CD4-positive, alpha-beta memory T cell (primary cell): ENCODE data around the gene HEMK1. TPM values are rescaled to one million over a fixed set of nuclear protein-coding genes. Genes with fewer than 3 reads are reported as not detected.

Source experiments
- CTCF ChIA-PET: fragments of 350-600 bp; sonication (Branson Sonifier 250); formaldehyde crosslinking; loops from one replicate; lab custom pipeline; 2021; ENCODE audit warnings: inconsistent platforms; ENCODE audit not compliant: partially characterized antibody; lab: Charles Lee
- POLR2A ChIA-PET: fragments of 350-600 bp; sonication (Branson Sonifier 250); formaldehyde crosslinking; loops from one replicate; lab custom pipeline; 2021; ENCODE audit not compliant: partially characterized antibody; lab: Charles Lee
- DNase-seq, 5 donors: peaks; one replicate each; pipeline versions ENCODE4 v3.0.0 to v3.0.0-alpha.2; 2020 to 2022; ENCODE audit warnings: mixed read lengths in 1 of 5
- H3K27ac ChIP-seq: one replicate; pipeline ENCODE4 v1.7.0; 2013; ENCODE audit warnings: low read depth, low read length
- H3K27me3 ChIP-seq: 2 replicates; pipeline ENCODE4 v1.7.0; 2013; ENCODE audit warnings: mild to moderate bottlenecking, low read length, moderate library complexity; ENCODE audit not compliant: insufficient read depth
- H3K36me3 ChIP-seq: 2 replicates; pipeline ENCODE4 v1.7.0; 2013; ENCODE audit warnings: mild to moderate bottlenecking, low read length, moderate library complexity; ENCODE audit not compliant: insufficient read depth
- H3K4me1 ChIP-seq: 2 replicates; pipeline ENCODE4 v1.7.0; 2013; ENCODE audit warnings: mild to moderate bottlenecking, low read length, moderate library complexity; ENCODE audit not compliant: insufficient read depth
- H3K4me3 ChIP-seq, 2 donors: one replicate each; pipeline ENCODE4 v1.7.0; 2013; ENCODE audit warnings: low read length in 2 of 2, mild to moderate bottlenecking in 1 of 2
- H3K9me3 ChIP-seq, 2 donors: one replicate each; pipeline ENCODE4 v1.7.0; 2013; ENCODE audit warnings: low read length in 2 of 2, control low read depth in 1 of 2; ENCODE audit not compliant: control insufficient read depth in 1 of 2
- H3K27ac Mint-ChIP-seq, 7 donors: one replicate each; pipeline ENCODE4 v1.8.0; 2020 to 2021; ENCODE audit warnings: mixed read lengths in 7 of 7, mild to moderate bottlenecking in 6 of 7, inconsistent platforms in 3 of 7, moderate library complexity in 3 of 7
- H3K27me3 Mint-ChIP-seq, 2 donors: one replicate each; pipeline ENCODE4 v1.8.0; 2020 to 2021; ENCODE audit warnings: mixed read lengths in 2 of 2
- H3K36me3 Mint-ChIP-seq, 2 donors: one replicate each; pipeline ENCODE4 v1.8.0; 2020 to 2021; ENCODE audit warnings: mixed read lengths in 2 of 2, inconsistent platforms in 1 of 2, mild to moderate bottlenecking in 1 of 2
- H3K4me1 Mint-ChIP-seq, 4 donors: one replicate each; pipeline ENCODE4 v1.8.0; 2020 to 2021; ENCODE audit warnings: mixed read lengths in 4 of 4, mild to moderate bottlenecking in 1 of 4
- H3K4me3 Mint-ChIP-seq, 8 donors: one replicate each; pipeline ENCODE4 v1.8.0; 2020 to 2021; ENCODE audit warnings: mixed read lengths in 8 of 8, mild to moderate bottlenecking in 7 of 8, moderate library complexity in 6 of 8, inconsistent platforms in 3 of 8
- H3K9me3 Mint-ChIP-seq, 8 donors: one replicate each; pipeline ENCODE4 v1.8.0; 2020 to 2021; ENCODE audit warnings: mixed read lengths in 8 of 8, mild to moderate bottlenecking in 5 of 8, inconsistent platforms in 3 of 8, moderate library complexity in 1 of 8
- intact Hi-C: fragments of 100-400 bp; cut with micrococcal nuclease; formaldehyde crosslinking; loops from one replicate; pipeline ENCODE4 v1.15.1; 2023
- polyA plus RNA-seq, 2 donors: library from polyadenylated mRNA; unstranded; fragments of 300-500 nt; fragmentation: Illumina TruSeq; gene quantifications; one replicate each; pipeline ENCODE4 v1.2.3, GENCODE V29; 2021
- total RNA-seq, 2 experiments: library from RNA; stranded (reverse); gene quantifications; one replicate each; pipeline ENCODE4 v1.2.3, GENCODE V29; 2021

HEMK1 gene
- total and polyA plus RNA-seq, 4 experiments from 2014 or later: 21.2 to 56.7 (median 46.0) TPM

DNA sequence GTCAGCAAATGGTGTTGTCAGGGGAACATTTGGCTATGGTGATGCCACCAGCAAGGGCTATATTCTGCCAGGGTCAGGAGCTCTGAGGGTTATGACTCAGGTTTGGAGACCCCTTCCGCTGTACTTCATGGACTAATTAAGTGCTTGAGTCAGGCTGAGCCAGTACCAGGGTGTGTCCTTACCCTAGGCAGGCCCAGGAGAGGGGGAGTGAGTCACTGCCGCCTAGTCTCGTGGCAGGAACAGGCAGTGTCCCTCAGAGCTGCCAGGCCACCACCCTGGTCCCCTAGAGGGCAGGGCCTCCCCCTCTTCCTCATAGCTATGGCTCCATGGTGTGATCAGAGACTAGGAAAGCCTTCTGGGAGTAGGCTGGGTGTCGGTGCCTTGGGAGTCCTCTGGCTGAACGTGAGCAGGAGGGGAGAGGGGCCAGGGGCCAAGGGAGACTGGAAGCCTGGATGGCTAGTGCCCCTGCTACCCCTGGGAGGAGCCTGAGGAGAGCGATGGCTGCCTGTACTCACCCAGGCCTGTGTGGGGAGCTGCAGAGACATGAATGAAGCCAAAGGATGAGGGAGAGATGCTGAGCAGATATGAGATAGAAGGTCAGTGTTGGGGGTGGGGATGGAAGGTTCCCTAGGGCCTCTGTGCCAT, 58.2 kb downstream of the HEMK1 start:
- Histone ChIP-seq H3K27me3 (no peaks in the 10 kb centered on the region), H3K27ac (no peak overlapping the region), H3K4me1 (peaks cover 100% of the 10 kb centered on the region), H3K9me3 (no peaks in the 10 kb centered on the region), H3K36me3 (peaks cover 5% of the 10 kb centered on the region), H3K4me3 (no peak overlapping the region)
- peak overlapping the region in 6 of 7 donors; percentile 8 to 88 (median 72) for H3K27ac Mint-ChIP-seq
- CTCF ChIA-PET: interaction anchor here (1.3 to 18.9 kb wide), 4 partner anchors 10 to 344 kb away, joined by 3 to 375 read pairs (median 8); no protein-coding TSS in a partner anchor
- H3K4me1 Mint-ChIP-seq: peaks cover 74 to 100% (median 88%) of the 10 kb centered on the region in 4 donors
- H3K4me3 Mint-ChIP-seq: peak overlapping the region in 3 of 8 donors; percentile 25 to 44 (median 29)
- DNase-seq: no peak
- H3K27me3 Mint-ChIP-seq: no peaks in the 10 kb centered on the region
- H3K36me3 Mint-ChIP-seq: peaks cover 0 to 40% of the 10 kb centered on the region in 2 donors
- intact Hi-C loops: no loop called here
- no peaks in the 10 kb centered on the region for H3K9me3 Mint-ChIP-seq
- POLR2A ChIA-PET: interaction anchor here (1.0 to 2.2 kb wide), 2 partner anchors 11 to 58 kb away, joined by 5 to 15 read pairs; partner anchors contain the start of genes HEMK1 and MAPKAPK3

DNA sequence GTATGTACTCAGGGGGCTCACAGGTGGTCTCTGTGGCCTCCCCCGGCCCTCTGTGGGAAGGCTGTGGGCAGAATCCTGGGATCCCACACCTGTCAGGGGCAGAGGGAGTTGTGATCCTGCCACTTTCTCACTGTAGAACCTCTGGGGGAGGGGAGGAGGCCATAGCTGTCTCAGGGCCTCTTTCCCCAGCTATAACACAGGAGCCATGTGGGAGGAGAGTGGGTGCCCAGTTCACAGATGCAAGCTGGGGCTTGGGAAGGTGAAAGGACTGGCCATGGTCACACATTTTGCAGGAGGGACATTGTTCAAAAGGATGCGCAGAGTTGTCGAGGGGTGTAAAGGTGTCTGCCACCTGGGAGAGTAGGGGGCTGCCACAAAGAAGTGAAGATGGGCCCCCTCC, 59.3 kb downstream of the HEMK1 start:
- Mint-ChIP-seq H3K9me3 (no peaks in the 10 kb centered on the region), H3K27ac (peak overlapping the region in 6 of 7 donors; percentile 24 to 84 (median 40)), H3K4me1 (peaks cover 74 to 100% (median 89%) of the 10 kb centered on the region in 4 donors), H3K36me3 (peaks cover 0 to 36% of the 10 kb centered on the region in 2 donors), H3K4me3 (peak overlapping the region in 2 of 8 donors; percentile 13 to 15), H3K27me3 (no peaks in the 10 kb centered on the region)
- Histone ChIP-seq H3K4me3 (no peak overlapping the region), H3K27me3 (no peaks in the 10 kb centered on the region), H3K27ac (no peak overlapping the region), H3K4me1 (peaks cover 100% of the 10 kb centered on the region), H3K9me3 (no peaks in the 10 kb centered on the region), H3K36me3 (peaks cover 5% of the 10 kb centered on the region)
- POLR2A ChIA-PET: interaction anchor here (1.0 to 2.2 kb wide), 3 partner anchors 9 to 59 kb away, joined by 3 to 15 read pairs (median 5); partner anchors contain the start of genes HEMK1 and MAPKAPK3
- CTCF ChIA-PET: interaction anchor here (1.0 to 18.9 kb wide), 4 partner anchors 9 to 24 kb away, joined by 3 to 375 read pairs (median 8); no protein-coding TSS in a partner anchor
- no peak for DNase-seq
- intact Hi-C loops: no loop called here

DNA sequence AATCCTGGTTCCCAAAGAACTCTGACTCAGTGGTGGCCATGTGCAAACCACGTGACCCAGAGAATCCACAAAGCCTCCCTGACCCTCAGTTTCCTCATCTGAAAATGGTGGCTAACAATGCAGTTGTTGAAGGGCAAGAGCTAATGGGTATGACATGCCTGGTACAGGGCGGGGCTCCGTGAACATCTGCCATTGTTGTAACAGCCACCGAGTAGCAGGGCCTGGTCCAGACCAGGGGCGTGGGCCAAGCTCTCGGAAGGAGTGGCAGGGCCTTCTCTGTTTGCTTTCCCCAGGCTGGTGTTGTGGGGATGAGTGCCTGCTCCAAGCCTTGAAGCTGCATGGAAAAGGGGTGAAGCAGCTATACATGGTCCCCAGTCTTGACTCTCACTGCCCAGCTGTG, 61.1 kb downstream of the HEMK1 start:
- intact Hi-C loops: no loop called here
- Mint-ChIP-seq H3K9me3 (no peaks in the 10 kb centered on the region), H3K27ac (peak overlapping the region in 6 of 7 donors; percentile 4 to 87 (median 66)), H3K4me3 (peak overlapping the region in 4 of 8 donors; percentile 27 to 72 (median 48)), H3K36me3 (peaks cover 0 to 30% of the 10 kb centered on the region in 2 donors), H3K27me3 (no peaks in the 10 kb centered on the region), H3K4me1 (peaks cover 67 to 96% (median 83%) of the 10 kb centered on the region in 4 donors)
- CTCF ChIA-PET: interaction anchor here (0.8 to 5.3 kb wide), 6 partner anchors 11 to 56 kb away, joined by 3 to 43 read pairs (median 6); partner anchors contain the start of gene MAPKAPK3
- no peak overlapping the region for H3K4me3 ChIP-seq
- H3K9me3 ChIP-seq: no peaks in the 10 kb centered on the region
- H3K27me3 ChIP-seq: no peaks in the 10 kb centered on the region
- POLR2A ChIA-PET: interaction anchor here (1.5 to 3.9 kb wide), 4 partner anchors 12 to 24 kb away, joined by 3 to 43 read pairs (median 6); partner anchors contain the start of gene MAPKAPK3
- peaks cover 93% of the 10 kb centered on the region for H3K4me1 ChIP-seq
- DNase-seq: no peak
- no peak overlapping the region for H3K27ac ChIP-seq
- peaks cover 5% of the 10 kb centered on the region for H3K36me3 ChIP-seq

DNA sequence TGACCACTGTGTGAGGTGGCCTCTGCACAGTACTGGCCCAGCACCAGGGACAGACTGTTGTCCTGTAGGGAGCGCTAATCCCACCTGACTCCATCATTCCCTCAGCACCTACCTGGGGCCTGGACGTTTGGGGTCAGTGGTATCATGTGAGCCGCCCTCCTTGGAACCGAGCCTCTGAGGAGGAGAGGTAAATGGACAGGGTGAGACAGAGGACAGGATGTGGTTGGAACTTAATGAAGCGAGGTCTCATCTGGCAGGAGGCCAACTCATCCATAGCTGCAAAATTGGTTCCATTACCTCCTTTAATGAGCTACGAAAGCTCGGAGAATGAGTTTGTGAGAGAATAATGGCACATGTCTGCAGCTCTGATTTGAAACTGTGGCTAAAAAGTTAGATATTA, 61.6 kb downstream of the HEMK1 start:
- no peak for DNase-seq
- ChIA-PET CTCF (interaction anchor here (0.8 to 5.3 kb wide), 7 partner anchors 10 to 57 kb away, joined by 3 to 43 read pairs (median 6); partner anchors contain the start of gene MAPKAPK3), POLR2A (interaction anchor here (1.2 to 3.9 kb wide), 5 partner anchors 11 to 24 kb away, joined by 3 to 43 read pairs (median 4); partner anchors contain the start of gene MAPKAPK3)
- H3K36me3 ChIP-seq: peaks cover 5% of the 10 kb centered on the region
- Mint-ChIP-seq H3K4me3 (peak overlapping the region in 3 of 8 donors; percentile 60 to 72 (median 66)), H3K27me3 (no peaks in the 10 kb centered on the region), H3K36me3 (peaks cover 0 to 30% of the 10 kb centered on the region in 2 donors), H3K4me1 (peaks cover 66 to 91% (median 80%) of the 10 kb centered on the region in 4 donors), H3K27ac (peak overlapping the region in 5 of 7 donors; percentile 4 to 87 (median 69)), H3K9me3 (no peaks in the 10 kb centered on the region)
- H3K4me1 ChIP-seq: peaks cover 93% of the 10 kb centered on the region
- H3K4me3 ChIP-seq: no peak overlapping the region
- no peaks in the 10 kb centered on the region for H3K9me3 ChIP-seq
- no peaks in the 10 kb centered on the region for H3K27me3 ChIP-seq
- intact Hi-C loops: no loop called here
- no peak overlapping the region for H3K27ac ChIP-seq

DNA sequence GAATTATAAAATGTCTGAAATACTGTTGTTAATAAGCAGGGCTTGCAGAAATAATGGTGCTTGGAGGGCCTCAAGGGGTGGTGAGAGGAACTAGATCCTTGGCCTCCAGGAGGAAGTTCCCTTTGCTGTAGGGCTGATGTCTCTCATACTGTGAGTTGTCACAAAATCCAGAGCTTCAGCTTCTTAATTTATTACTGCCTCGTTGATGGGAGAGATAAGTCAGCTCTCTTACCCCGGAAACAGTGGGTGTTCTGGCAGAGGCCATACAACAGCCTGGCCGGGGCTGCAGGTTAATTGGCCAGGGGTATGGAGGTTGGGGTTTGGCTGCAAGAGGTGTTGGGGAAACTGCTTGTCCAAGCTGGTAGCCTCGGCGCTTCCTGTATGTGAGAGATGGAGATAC, 63.1 kb downstream of the HEMK1 start:
- H3K4me3 Mint-ChIP-seq: peak overlapping the region in 7 of 8 donors; percentile 11 to 66 (median 61)
- CTCF ChIA-PET: interaction anchor here (1.0 to 5.3 kb wide), 9 partner anchors 8 to 757 kb away, joined by 3 to 43 read pairs (median 4); partner anchors contain the start of genes CISH and MAPKAPK3

DNA sequence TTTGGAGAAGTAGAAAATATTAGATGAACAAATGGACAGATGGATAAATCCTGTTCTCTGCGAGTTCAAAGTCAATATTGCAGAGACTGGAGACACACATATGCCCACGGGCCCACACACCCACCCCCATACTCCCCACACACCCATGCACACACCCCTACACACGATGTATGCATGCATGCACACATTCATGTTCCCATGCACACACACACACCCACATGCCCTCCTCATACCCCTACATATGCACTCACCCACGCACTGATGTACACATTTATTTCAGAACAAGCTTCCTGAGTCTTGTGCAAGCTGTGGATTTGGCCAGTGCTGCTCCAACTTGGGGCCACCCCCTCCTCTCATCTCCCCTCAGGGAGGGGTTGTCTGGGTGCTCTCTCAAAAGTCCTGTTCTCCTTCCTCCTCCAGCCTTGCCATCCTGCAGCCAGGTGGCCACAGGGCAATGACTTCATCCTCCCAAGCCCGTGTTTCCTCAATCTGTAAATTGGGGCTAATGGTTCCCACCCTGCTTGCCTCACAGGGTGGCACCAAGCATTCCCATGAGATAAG, 64.0 kb downstream of the HEMK1 start:
- H3K27me3 Mint-ChIP-seq: no peaks in the 10 kb centered on the region
- intact Hi-C loops: no loop called here
- no peaks in the 10 kb centered on the region for H3K9me3 Mint-ChIP-seq
- Histone ChIP-seq H3K4me1 (peaks cover 92% of the 10 kb centered on the region), H3K27ac (no peak overlapping the region), H3K36me3 (peaks cover 5% of the 10 kb centered on the region), H3K9me3 (no peaks in the 10 kb centered on the region), H3K4me3 (no peak overlapping the region), H3K27me3 (no peaks in the 10 kb centered on the region)
- H3K4me3 Mint-ChIP-seq: peak overlapping the region in 3 of 8 donors; percentile 50 to 62 (median 60)
- H3K27ac Mint-ChIP-seq: peak overlapping the region in 6 of 7 donors; percentile 62 to 87 (median 80)
- CTCF ChIA-PET: interaction anchor here (1.0 to 5.3 kb wide), 7 partner anchors 13 to 23 kb away, joined by 3 to 43 read pairs (median 4); partner anchors contain the start of genes CISH and MAPKAPK3
- POLR2A ChIA-PET: interaction anchor here (1.1 to 3.9 kb wide), 3 partner anchors 15 to 61 kb away, joined by 3 to 43 read pairs (median 8); partner anchors contain the start of gene MAPKAPK3
- DNase-seq: no peak
- H3K36me3 Mint-ChIP-seq: peaks cover 0 to 30% of the 10 kb centered on the region in 2 donors
- peaks cover 65 to 91% (median 80%) of the 10 kb centered on the region in 4 donors for H3K4me1 Mint-ChIP-seq

More for the DNA sequence above, 63.1 kb downstream of the HEMK1 start:
- H3K36me3 ChIP-seq: peaks cover 5% of the 10 kb centered on the region
- peak overlapping the region; percentile 1 for H3K27ac ChIP-seq
- H3K4me3 ChIP-seq: no peak overlapping the region
- H3K27me3 ChIP-seq: no peaks in the 10 kb centered on the region
- peak overlapping the region; percentile 36 to 89 (median 81) for H3K27ac Mint-ChIP-seq
- peaks cover 0 to 31% of the 10 kb centered on the region in 2 donors for H3K36me3 Mint-ChIP-seq
- no peaks in the 10 kb centered on the region for H3K9me3 Mint-ChIP-seq
- no peaks in the 10 kb centered on the region for H3K9me3 ChIP-seq
- intact Hi-C loops: no loop called here
- no peak for DNase-seq
- POLR2A ChIA-PET: interaction anchor here (1.1 to 3.9 kb wide), 4 partner anchors 9 to 60 kb away, joined by 3 to 43 read pairs (median 9); partner anchors contain the start of gene MAPKAPK3
- no peaks in the 10 kb centered on the region for H3K27me3 Mint-ChIP-seq
- H3K4me1 ChIP-seq: peaks cover 93% of the 10 kb centered on the region
- peaks cover 67 to 91% (median 81%) of the 10 kb centered on the region in 4 donors for H3K4me1 Mint-ChIP-seq
